HepG2 (cell line): ENCODE measurements around the gene SUPT4H1. TPM values are rescaled to one million over a fixed set of nuclear protein-coding genes. Genes with fewer than 3 reads are reported as not detected.
A peak's percentile ranks its signal among the peaks of the same experiment; 100 is the strongest.

Source experiments
- ARHGAP35 ChIP-seq: sonication (generic); formaldehyde crosslinking; IDR thresholded peaks from 2 replicates; pipeline ENCODE4 v1.9.0; 2022; ENCODE audit warnings: mild to moderate bottlenecking, inconsistent platforms, moderate library complexity, missing genetic modification reagents, borderline replicate concordance
- CENPT ChIP-seq: sonication (generic); formaldehyde crosslinking; IDR thresholded peaks from 2 replicates; pipeline ENCODE4 v1.8.0; 2022; ENCODE audit warnings: low read depth, mild to moderate bottlenecking, moderate library complexity, missing genetic modification reagents
- FLYWCH1 ChIP-seq: sonication (generic); formaldehyde crosslinking; IDR thresholded peaks from 2 replicates; pipeline ENCODE4 v1.8.1; 2023; ENCODE audit warnings: mild to moderate bottlenecking, missing genetic modification reagents
- FOXP1 ChIP-seq, 2 experiments: fragments of 450-650 bp in 1 of 2; IDR thresholded peaks; 2 replicates each; pipeline ENCODE4 v1.6.1; 2017 to 2018; ENCODE audit warnings: antibody characterized with exemption in 1 of 2
- HDAC2 ChIP-seq: sonication (generic); formaldehyde crosslinking; IDR thresholded peaks from 2 replicates; pipeline ENCODE4 v1.4.0; 2020; ENCODE audit warnings: missing genetic modification reagents
- HNRNPH1 ChIP-seq: fragments of 200-400 bp; formaldehyde crosslinking; optimal IDR thresholded peaks from 2 replicates; pipeline ENCODE3; 2017; ENCODE audit warnings: mild to moderate bottlenecking, low read depth, low read length
- HOXA3 ChIP-seq: sonication (generic); formaldehyde crosslinking; IDR thresholded peaks from 2 replicates; pipeline ENCODE4 v1.5.0; 2020; ENCODE audit warnings: missing genetic modification reagents
- IKZF1 ChIP-seq: fragments of 450-650 bp; IDR thresholded peaks from 2 replicates; pipeline ENCODE4 v1.7.1; 2016
- MXI1 ChIP-seq: IDR thresholded peaks from 3 replicates; pipeline ENCODE4 v1.6.1; 2012; ENCODE audit warnings: low read depth, low read length, inconsistent platforms, borderline replicate concordance
- ONECUT2 ChIP-seq: sonication (generic); formaldehyde crosslinking; IDR thresholded peaks from 2 replicates; pipeline ENCODE4 v1.4.0; 2020; ENCODE audit warnings: missing genetic modification reagents
- PBX2 ChIP-seq: IDR thresholded peaks from 2 replicates; pipeline ENCODE4 v1.6.1; 2016; ENCODE audit warnings: control low read depth
- PRMT3 ChIP-seq: sonication (generic); formaldehyde crosslinking; IDR thresholded peaks from 2 replicates; pipeline ENCODE4 v1.8.1; 2022; ENCODE audit warnings: low read depth, mild to moderate bottlenecking, moderate library complexity, missing genetic modification reagents, borderline replicate concordance
- SMAD3 ChIP-seq: sonication (generic); formaldehyde crosslinking; IDR thresholded peaks from 2 replicates; pipeline ENCODE4 v1.4.0; 2020; ENCODE audit warnings: missing genetic modification reagents
- SPEN ChIP-seq: sonication (generic); formaldehyde crosslinking; IDR thresholded peaks from 2 replicates; pipeline ENCODE4 v1.5.1; 2020; ENCODE audit warnings: low read depth, mild to moderate bottlenecking, missing genetic modification reagents
- STAG1 ChIP-seq: sonication (generic); formaldehyde crosslinking; IDR thresholded peaks from 2 replicates; pipeline ENCODE4 v1.4.0; 2020; ENCODE audit warnings: missing genetic modification reagents
- THAP8 ChIP-seq: sonication (generic); formaldehyde crosslinking; IDR thresholded peaks from 2 replicates; pipeline ENCODE4 v1.5.1; 2020; ENCODE audit warnings: missing genetic modification reagents, mild to moderate bottlenecking, borderline replicate concordance
- TP53 ChIP-seq: sonication (generic); formaldehyde crosslinking; conservative IDR thresholded peaks from 2 replicates; pipeline ENCODE4 v1.4.0; 2020; ENCODE audit warnings: missing genetic modification reagents
- ZFP36L2 ChIP-seq: sonication (generic); formaldehyde crosslinking; IDR thresholded peaks from 2 replicates; pipeline ENCODE4 v1.4.0; 2020; ENCODE audit warnings: missing genetic modification reagents
- ZNF282 ChIP-seq: fragments of 450-650 bp; IDR thresholded peaks from 2 replicates; pipeline ENCODE4 v1.6.1; 2018; ENCODE audit not compliant: partially characterized antibody
- ZNF660 ChIP-seq: sonication (generic); formaldehyde crosslinking; IDR thresholded peaks from 2 replicates; pipeline ENCODE4 v1.5.1; 2020; ENCODE audit warnings: mild to moderate bottlenecking, low read depth, missing genetic modification reagents, borderline replicate concordance
- polyA plus RNA-seq, 8 experiments: library from polyadenylated mRNA; depleted of rRNA in 3 of 8; stranded (reverse) in 7 of 8; unstranded in 1 of 8; fragments of >200 nt; fragmentation: Illumina TruSeq in 4 of 8; extraction: Trizol in 4 of 8; gene quantifications; 2 replicates each; pipeline versions ENCODE4 v1.2.1 to v1.2.3, GENCODE V29; 2011 to 2016; ENCODE audit warnings: low read depth in 4 of 8, missing spikeins in 1 of 8, mixed read lengths in 1 of 8; ENCODE audit not compliant: insufficient read depth in 1 of 8
- total RNA-seq, 5 experiments: library from RNA; depleted of rRNA; stranded (reverse); fragments of >200 nt; fragmentation: Illumina TruSeq; extraction: Trizol; gene quantifications; 2 replicates each; pipeline ENCODE4 v1.2.3, GENCODE V29; 2016; ENCODE audit warnings: low read depth in 1 of 5
- TF ChIP-seq, protein P1 (sequence below): sonication (generic); formaldehyde crosslinking; IDR thresholded peaks from 2 replicates; pipeline ENCODE4 v1.8.1; 2022; ENCODE audit warnings: mild to moderate bottlenecking, missing genetic modification reagents
- TF ChIP-seq, protein P2 (sequence below): sonication (generic); formaldehyde crosslinking; IDR thresholded peaks from 2 replicates; pipeline ENCODE4 v1.5.0; 2020; ENCODE audit warnings: missing genetic modification reagents
- TF ChIP-seq, protein P3 (sequence below): sonication (generic); formaldehyde crosslinking; IDR thresholded peaks from 2 replicates; pipeline ENCODE4 v1.4.0; 2020; ENCODE audit warnings: mild to moderate bottlenecking, missing genetic modification reagents

The SUPT4H1 gene
- total and polyA plus RNA-seq, 2 of the 13 experiments (the other 11 are each of a cell fraction or from before 2014, with no cell fraction given), result 155 to 244 TPM

- TF ChIP-seq, protein P1, sequence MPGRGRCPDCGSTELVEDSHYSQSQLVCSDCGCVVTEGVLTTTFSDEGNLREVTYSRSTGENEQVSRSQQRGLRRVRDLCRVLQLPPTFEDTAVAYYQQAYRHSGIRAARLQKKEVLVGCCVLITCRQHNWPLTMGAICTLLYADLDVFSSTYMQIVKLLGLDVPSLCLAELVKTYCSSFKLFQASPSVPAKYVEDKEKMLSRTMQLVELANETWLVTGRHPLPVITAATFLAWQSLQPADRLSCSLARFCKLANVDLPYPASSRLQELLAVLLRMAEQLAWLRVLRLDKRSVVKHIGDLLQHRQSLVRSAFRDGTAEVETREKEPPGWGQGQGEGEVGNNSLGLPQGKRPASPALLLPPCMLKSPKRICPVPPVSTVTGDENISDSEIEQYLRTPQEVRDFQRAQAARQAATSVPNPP, result no peak; the same call in 1 of the 2 replicates
- TF ChIP-seq ZFP36L2 (CRISPR knock-in tag), result no peak
- TF ChIP-seq, protein P2, sequence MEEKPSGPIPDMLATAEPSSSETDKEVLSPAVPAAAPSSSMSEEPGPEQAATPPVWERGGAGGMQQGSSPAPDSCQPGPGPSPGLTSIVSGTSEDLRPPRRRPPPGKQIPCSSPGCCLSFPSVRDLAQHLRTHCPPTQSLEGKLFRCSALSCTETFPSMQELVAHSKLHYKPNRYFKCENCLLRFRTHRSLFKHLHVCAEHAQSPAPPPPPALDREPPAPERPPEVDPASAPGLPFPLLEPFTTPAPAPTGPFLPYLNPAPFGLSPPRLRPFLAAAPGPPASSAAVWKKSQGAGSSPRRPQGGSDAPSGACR, result no peak
- TF ChIP-seq, protein P3, sequence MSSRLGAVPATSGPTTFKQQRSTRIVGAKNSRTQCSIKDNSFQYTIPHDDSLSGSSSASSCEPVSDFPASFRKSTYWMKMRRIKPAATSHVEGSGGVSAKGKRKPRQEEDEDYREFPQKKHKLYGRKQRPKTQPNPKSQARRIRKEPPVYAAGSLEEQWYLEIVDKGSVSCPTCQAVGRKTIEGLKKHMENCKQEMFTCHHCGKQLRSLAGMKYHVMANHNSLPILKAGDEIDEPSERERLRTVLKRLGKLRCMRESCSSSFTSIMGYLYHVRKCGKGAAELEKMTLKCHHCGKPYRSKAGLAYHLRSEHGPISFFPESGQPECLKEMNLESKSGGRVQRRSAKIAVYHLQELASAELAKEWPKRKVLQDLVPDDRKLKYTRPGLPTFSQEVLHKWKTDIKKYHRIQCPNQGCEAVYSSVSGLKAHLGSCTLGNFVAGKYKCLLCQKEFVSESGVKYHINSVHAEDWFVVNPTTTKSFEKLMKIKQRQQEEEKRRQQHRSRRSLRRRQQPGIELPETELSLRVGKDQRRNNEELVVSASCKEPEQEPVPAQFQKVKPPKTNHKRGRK (CRISPR knock-in tag), result no peak
- TF ChIP-seq HNRNPH1, result peak; percentile 50
- no peak for TF ChIP-seq TP53 (CRISPR knock-in tag)
- TF ChIP-seq FOXP1 (IDR thresholded peaks at IDR 0.05), result no peak
- peak; percentile 75; the same call in 1 of the 2 replicates for TF ChIP-seq FOXP1 (CRISPR knock-in tag; IDR thresholded peaks at IDR 0.05)
- TF ChIP-seq PRMT3 (CRISPR knock-in tag), result peak; percentile 17; the same call in 1 of the 2 replicates
- no peak for TF ChIP-seq ZNF282
- TF ChIP-seq MXI1, result peak; percentile 14; the same call in 1 of the 3 replicates
- TF ChIP-seq ONECUT2, result no peak
- TF ChIP-seq SPEN, result no peak; the same call in 1 of the 2 replicates
- TF ChIP-seq CENPT, result no peak
- no peak for TF ChIP-seq SMAD3 (CRISPR knock-in tag)
- peak; percentile 81 for TF ChIP-seq HDAC2 (CRISPR knock-in tag)
- TF ChIP-seq HOXA3 (CRISPR knock-in tag), result peak; percentile 56; the same call in 1 of the 2 replicates
- TF ChIP-seq ZNF660, result no peak
- no peak for TF ChIP-seq IKZF1
- 0 out of 2 replicates have a peak, but pooled peaks have one; percentile 30 for TF ChIP-seq PBX2 (CRISPR knock-in tag)
- no peak; the same call in 1 of the 2 replicates for TF ChIP-seq STAG1 (CRISPR knock-in tag)
- no peak for TF ChIP-seq THAP8 (CRISPR knock-in tag)
- TF ChIP-seq ARHGAP35 (CRISPR knock-in tag), result no peak
- TF ChIP-seq FLYWCH1, result no peak
These were observed 12.4 kb upstream of the SUPT4H1 start (continued) for GRCh38 chr17:58364270-58364942.
